Spleen (tissue), 11 donors: ENCODE data around the gene TOPAZ1. TPM values are rescaled to one million over a fixed set of nuclear protein-coding genes. Genes with fewer than 3 reads are reported as not detected.

Source experiments
- DNase-seq: peaks from one replicate; pipeline ENCODE4 v3.0.0-alpha.2; 2020
- H3K27ac ChIP-seq, 8 donors: fragments of 200-600 bp; sonication (generic) in 7 of 8; 1 replicate in 4 of 8; 2 replicates in 4 of 8; pipeline versions ENCODE4 v1.5.0 to v1.8.0; 2016 to 2021; ENCODE audit warnings: inconsistent platforms in 4 of 8, mild to moderate bottlenecking in 4 of 8, moderate library complexity in 1 of 8
- H3K27me3 ChIP-seq, 7 donors: fragments of 200-600 bp; sonication (generic) in 6 of 7; replicated peaks in 1 of 7; 1 replicate in 4 of 7; 2 replicates in 3 of 7; pipeline versions ENCODE4 v1.5.0 to v1.8.0; 2016 to 2021; ENCODE audit warnings: inconsistent platforms in 3 of 7, mild to moderate bottlenecking in 1 of 7
- H3K36me3 ChIP-seq, 6 donors: fragments of 200-600 bp; sonication (generic) in 5 of 6; 1 replicate in 4 of 6; 2 replicates in 2 of 6; pipeline versions ENCODE4 v1.5.0 to v1.8.0; 2016 to 2021; ENCODE audit warnings: inconsistent platforms in 2 of 6
- H3K4me1 ChIP-seq, 6 donors: fragments of 200-600 bp; sonication (generic) in 5 of 6; 1 replicate in 3 of 6; 2 replicates in 3 of 6; pipeline versions ENCODE4 v1.5.0 to v1.8.0; 2016 to 2021; ENCODE audit warnings: inconsistent platforms in 3 of 6
- H3K4me3 ChIP-seq, 8 donors: fragments of 200-600 bp; sonication (generic) in 7 of 8; 1 replicate in 4 of 8; 2 replicates in 4 of 8; pipeline versions ENCODE4 v1.5.0 to v1.8.0; 2016 to 2021; ENCODE audit warnings: inconsistent platforms in 4 of 8, mild to moderate bottlenecking in 4 of 8, moderate library complexity in 2 of 8
- H3K9me3 ChIP-seq, 8 donors: fragments of 200-600 bp; sonication (generic) in 7 of 8; 1 replicate in 4 of 8; 2 replicates in 4 of 8; pipeline versions ENCODE4 v1.5.0 to v1.8.0; 2016 to 2021; ENCODE audit warnings: inconsistent platforms in 4 of 8
- CTCF ChIP-seq, 11 experiments: fragments of 200-600 bp in 7 of 11; fragments of 450-650 bp in 4 of 11; sonication (generic) in 4 of 11; IDR thresholded peaks in 8 of 11; conservative IDR thresholded peaks in 3 of 11; 1 replicate in 7 of 11; 2 replicates in 4 of 11; pipeline versions ENCODE4 v1.4.0 to v1.8.0; 2016 to 2021; ENCODE audit warnings: antibody characterized with exemption in 11 of 11, inconsistent platforms in 4 of 11, mild to moderate bottlenecking in 1 of 11
- POLR2A ChIP-seq, 3 donors: fragments of 450-650 bp; IDR thresholded peaks; one replicate each; pipeline ENCODE4 v1.5.1; 2017; ENCODE audit warnings: antibody characterized with exemption in 3 of 3, mild to moderate bottlenecking in 1 of 3
- POLR2AphosphoS5 ChIP-seq, 3 donors: sonication (generic); formaldehyde crosslinking; IDR thresholded peaks; one replicate each; pipeline ENCODE4 v1.5.1; 2017; ENCODE audit warnings: antibody characterized with exemption in 3 of 3
- WGBS, 5 donors: extraction: QIAGEN DNeasy Blood & Tissue Kit in 3 of 5; methylation state at CpG; one replicate each; pipeline versions ENCODE4 v1.1.5 to v1.1.7; 2013 to 2018; 5-methylcytosine and 5-hydroxymethylcytosine counted together
- intact Hi-C: fragments of 100-400 bp; cut with DNase I; formaldehyde crosslinking; loops from one replicate; pipeline ENCODE4 v1.15.0; 2023; ENCODE audit warnings: low total_unique reads
- polyA plus RNA-seq, 3 donors: library from polyadenylated mRNA; stranded (reverse); fragments of 200-250 nt; gene quantifications; one replicate each; pipeline ENCODE4 v1.2.1, GENCODE V29; 2013
- total RNA-seq, 7 donors: library from RNA; depleted of rRNA in 3 of 7; stranded (reverse); fragments of >200 nt in 3 of 7; fragmentation: NEBNext Ultra II Directional in 4 of 7; extraction: Animal tissue kit (Norgen Biotek cat#: 25700) in 4 of 7; gene quantifications; one replicate each; pipeline versions ENCODE4 v1.1.0 to v1.2.1, GENCODE V29; 2016 to 2021
- donor health status: healthy with polysubstance abuse.
- donor health status: DM: no; HTN: no; CAD: no; lungs with moderate emphysema.
- donor health status: DM: no; HTN: no; CAD: no.
- donor health status: Bipolar disorder and iron deficiency.
- donor health status: healthy.
- donor health status: DM: no; HTN: no; CAD: no.
- donor health status: DM: yes; HTN: yes; CAD: no.

Gene TOPAZ1
- total and polyA plus RNA-seq, 10 donors: not detected

- TF ChIP-seq POLR2A (IDR thresholded peaks at IDR 0.05): no peak
- TF ChIP-seq CTCF (IDR thresholded peaks at IDR 0.05 in 8 of 11, conservative IDR thresholded peaks at IDR 0.05 in 3 of 11): no peak
- TF ChIP-seq POLR2AphosphoS5 (IDR thresholded peaks at IDR 0.05): no peak
- 49 to 84% (median 64%) methylated on average over 2 of the region's 2 CpGs for WGBS, 5 donors
- intact Hi-C loops: no loop called here
Observed at GRCh38 chr3:44334326-44334725, 92.6 kb downstream of the TOPAZ1 start.

GRCh38 chr3:44337248-44337785 lies 95.6 kb downstream of the TOPAZ1 start:
- intact Hi-C loops: loop anchor here (5.0 kb wide), 1 partner anchor 640 kb away; the partner anchor contains the start of genes EXOSC7 and ZDHHC3
- no peaks in the 10 kb centered on the region for H3K27me3 ChIP-seq
- peaks cover 0 to 43% (median 34%) of the 10 kb centered on the region in 6 donors for H3K4me1 ChIP-seq
- peak overlapping the region; percentile 94 to 98 (median 98) for H3K27ac ChIP-seq
- 79 to 88% (median 85%) methylated on average over 5 of the region's 5 CpGs for WGBS, 5 donors
- H3K4me3 ChIP-seq: peak overlapping the region; percentile 58 to 89 (median 74)
- no peaks in the 10 kb centered on the region for H3K36me3 ChIP-seq
- TF ChIP-seq POLR2A (IDR thresholded peaks at IDR 0.05) (no peak), CTCF (IDR thresholded peaks at IDR 0.05 in 8 of 11, conservative IDR thresholded peaks at IDR 0.05 in 3 of 11) (no peak), POLR2AphosphoS5 (IDR thresholded peaks at IDR 0.05) (no peak)
- DNase-seq: no peak
- no peaks in the 10 kb centered on the region for H3K9me3 ChIP-seq

More at GRCh38 chr3:44334326-44334725, 92.6 kb downstream of the TOPAZ1 start:
- Histone ChIP-seq H3K9me3 (no peaks in the 10 kb centered on the region), H3K4me1 (peaks cover 0 to 13% (median 9%) of the 10 kb centered on the region in 6 donors), H3K27me3 (no peaks in the 10 kb centered on the region), H3K4me3 (no peak overlapping the region), H3K27ac (no peak overlapping the region), H3K36me3 (no peaks in the 10 kb centered on the region)
- no peak for DNase-seq

- intact Hi-C loops: loop anchor here (5.0 kb wide), 1 partner anchor 639 kb away; the partner anchor contains the start of genes EXOSC7 and ZDHHC3
- peak; percentile 100 for DNase-seq
- TF ChIP-seq CTCF (IDR thresholded peaks at IDR 0.05 in 8 of 11, conservative IDR thresholded peaks at IDR 0.05 in 3 of 11) (peak in 1 of 11 experiments; percentile 17), POLR2AphosphoS5 (IDR thresholded peaks at IDR 0.05) (peak; percentile 96 to 98 (median 97)), POLR2A (IDR thresholded peaks at IDR 0.05) (peak in 2 of 3 donors; percentile 18 to 84)
- H3K4me1 ChIP-seq: peaks cover 0 to 49% (median 37%) of the 10 kb centered on the region in 6 donors
- H3K27ac ChIP-seq: peak within 1 kb of the TSS; percentile 94 to 98 (median 98)
- 0 to 1% (median 1%) methylated on average over 35 to 77 of the region's 77 CpGs for WGBS, 5 donors
- peak within 1 kb of the TSS; percentile 58 to 89 (median 74) for H3K4me3 ChIP-seq
- no peaks in the 10 kb centered on the region for H3K9me3 ChIP-seq
- H3K36me3 ChIP-seq: no peaks in the 10 kb centered on the region
- no peaks in the 10 kb centered on the region for H3K27me3 ChIP-seq
Observed at GRCh38 chr3:44338010-44338827, 96.5 kb downstream of the TOPAZ1 start, which contains the start of gene TCAIM. Gene TCAIM, plus strand, starts transcription at chr3:44338766. Its CDS starts 16,017 bp downstream, at chr3:44354783.

- TF ChIP-seq CTCF (IDR thresholded peaks at IDR 0.05 in 8 of 11, conservative IDR thresholded peaks at IDR 0.05 in 3 of 11) (peak in 1 of 11 experiments; percentile 20), POLR2A (IDR thresholded peaks at IDR 0.05) (peak in 1 of 3 donors; percentile 69), POLR2AphosphoS5 (IDR thresholded peaks at IDR 0.05) (no peak)
- intact Hi-C loops: loop anchor here (5.0 kb wide), 1 partner anchor 639 kb away; the partner anchor contains the start of genes EXOSC7 and ZDHHC3
- 0 to 1% (median 0%) methylated on average over 15 of the region's 15 CpGs for WGBS, 5 donors
- no peak for DNase-seq
- Histone ChIP-seq H3K36me3 (no peaks in the 10 kb centered on the region), H3K27ac (peak overlapping the region; percentile 94 to 98 (median 98)), H3K4me1 (peaks cover 0 to 49% (median 37%) of the 10 kb centered on the region in 6 donors), H3K4me3 (peak overlapping the region; percentile 58 to 89 (median 74)), H3K27me3 (no peaks in the 10 kb centered on the region), H3K9me3 (no peaks in the 10 kb centered on the region)
Observed at GRCh38 chr3:44338828-44339127, 97.1 kb downstream of the TOPAZ1 start.
